BJ (cell line): ENCODE measurements around the gene OTOR. TPM values are rescaled to one million over a fixed set of nuclear protein-coding genes. Genes with fewer than 3 reads are reported as not detected.

Source experiments
- CTCF ChIA-PET: fragments of 350-600 bp; formaldehyde crosslinking; extraction: SDS; loops from one replicate; lab custom pipeline; 2021; ENCODE audit warnings: antibody characterized with exemption, inconsistent platforms; lab: Yijun Ruan, JAX
- POLR2A ChIA-PET: fragments of 300-600 bp; sonication (Branson Sonifier 250); formaldehyde crosslinking; extraction: SDS; loops from one replicate; lab custom pipeline; 2021; ENCODE audit warnings: antibody characterized with exemption; lab: Charles Lee
- DNase-seq: peaks from one replicate; pipeline ENCODE4 v3.0.0-alpha.2; 2011; ENCODE audit warnings: low read depth
- H3K27me3 ChIP-seq: 2 replicates; pipeline ENCODE4 v1.6.0; 2011; ENCODE audit warnings: low read length; ENCODE audit not compliant: control insufficient read depth, insufficient read depth
- H3K36me3 ChIP-seq: 2 replicates; pipeline ENCODE4 v1.5.1; 2011; ENCODE audit warnings: low read length; ENCODE audit not compliant: control insufficient read depth, insufficient read depth
- H3K4me3 ChIP-seq: 2 replicates; pipeline ENCODE4 v1.5.1; 2011; ENCODE audit warnings: low read depth, mild to moderate bottlenecking, control low read depth, low read length
- polyA plus RNA-seq: library from polyadenylated mRNA; depleted of rRNA; stranded (reverse); fragments of >200 nt; gene quantifications from 2 replicates; pipeline ENCODE4 v1.2.3, GENCODE V29; 2011; rRNA removed
- TF ChIP-seq, protein P1 (sequence below): IDR thresholded peaks from 2 replicates; pipeline ENCODE4 v1.5.1; 2011; ENCODE audit warnings: low read depth, mild to moderate bottlenecking, control low read depth, inconsistent platforms, low read length, moderate library complexity; ENCODE audit not compliant: insufficient read depth

OTOR gene
- polyA plus RNA-seq, 1 experiment, result not detected

DNA sequence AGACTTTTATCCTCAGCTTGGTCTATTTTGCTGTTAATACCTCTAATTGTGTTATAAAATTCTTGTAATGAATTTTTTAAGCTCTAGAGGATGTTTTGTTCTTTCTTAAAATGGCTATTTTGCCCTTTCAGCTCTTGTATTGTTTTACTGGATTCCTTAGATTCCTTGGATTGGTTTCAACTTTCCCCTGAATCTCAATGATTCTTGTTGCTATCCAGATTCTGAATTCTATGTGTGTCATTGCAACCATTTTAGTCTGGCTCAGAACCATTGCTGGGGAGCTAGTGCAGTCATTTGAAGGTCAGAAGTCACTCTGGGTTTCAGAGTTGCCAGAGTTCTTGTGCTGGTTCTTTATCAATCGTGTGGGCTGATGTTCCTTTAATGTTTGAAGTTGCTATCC lies 37.1 kb downstream of the OTOR start:
- no peak overlapping the region for H3K4me3 ChIP-seq
- TF ChIP-seq, protein P1, sequence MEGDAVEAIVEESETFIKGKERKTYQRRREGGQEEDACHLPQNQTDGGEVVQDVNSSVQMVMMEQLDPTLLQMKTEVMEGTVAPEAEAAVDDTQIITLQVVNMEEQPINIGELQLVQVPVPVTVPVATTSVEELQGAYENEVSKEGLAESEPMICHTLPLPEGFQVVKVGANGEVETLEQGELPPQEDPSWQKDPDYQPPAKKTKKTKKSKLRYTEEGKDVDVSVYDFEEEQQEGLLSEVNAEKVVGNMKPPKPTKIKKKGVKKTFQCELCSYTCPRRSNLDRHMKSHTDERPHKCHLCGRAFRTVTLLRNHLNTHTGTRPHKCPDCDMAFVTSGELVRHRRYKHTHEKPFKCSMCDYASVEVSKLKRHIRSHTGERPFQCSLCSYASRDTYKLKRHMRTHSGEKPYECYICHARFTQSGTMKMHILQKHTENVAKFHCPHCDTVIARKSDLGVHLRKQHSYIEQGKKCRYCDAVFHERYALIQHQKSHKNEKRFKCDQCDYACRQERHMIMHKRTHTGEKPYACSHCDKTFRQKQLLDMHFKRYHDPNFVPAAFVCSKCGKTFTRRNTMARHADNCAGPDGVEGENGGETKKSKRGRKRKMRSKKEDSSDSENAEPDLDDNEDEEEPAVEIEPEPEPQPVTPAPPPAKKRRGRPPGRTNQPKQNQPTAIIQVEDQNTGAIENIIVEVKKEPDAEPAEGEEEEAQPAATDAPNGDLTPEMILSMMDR, result no peak
- H3K36me3 ChIP-seq, result no peaks in the 10 kb centered on the region
- ChIA-PET CTCF (interaction anchor here (0.6 kb wide), 1 partner anchor 22 kb away, joined by 5 read pairs; no protein-coding TSS in a partner anchor), POLR2A (no interaction called here)
- H3K27me3 ChIP-seq, result no peaks in the 10 kb centered on the region
- DNase-seq, result no peak

Other genes starting within 250 kb of the OTOR start
- gene KIF16B, start 174.9 kb upstream of the OTOR start, polyA plus RNA-seq, result 3.2 and 6.8 TPM in 2 replicates
- 28.1 and 70.3 TPM in 2 replicates for gene SNRPB2, start 18.3 kb upstream of the OTOR start, polyA plus RNA-seq